Measurements from ENCODE around the gene RAB27A. TPM values are rescaled to one million over a fixed set of nuclear protein-coding genes. Genes with fewer than 3 reads are reported as not detected.
A peak's percentile ranks its signal among the peaks of the same experiment; 100 is the strongest.
"Not testable (repeated sequence)": the region's sequence is repeated elsewhere in the genome, so short reads cannot be mapped to it uniquely, and the experiment has no call there.

RAB27A gene
- total RNA-seq, 4 donors from 2014 or later = 1.1 to 3.2 (median 1.8) TPM

DNA sequence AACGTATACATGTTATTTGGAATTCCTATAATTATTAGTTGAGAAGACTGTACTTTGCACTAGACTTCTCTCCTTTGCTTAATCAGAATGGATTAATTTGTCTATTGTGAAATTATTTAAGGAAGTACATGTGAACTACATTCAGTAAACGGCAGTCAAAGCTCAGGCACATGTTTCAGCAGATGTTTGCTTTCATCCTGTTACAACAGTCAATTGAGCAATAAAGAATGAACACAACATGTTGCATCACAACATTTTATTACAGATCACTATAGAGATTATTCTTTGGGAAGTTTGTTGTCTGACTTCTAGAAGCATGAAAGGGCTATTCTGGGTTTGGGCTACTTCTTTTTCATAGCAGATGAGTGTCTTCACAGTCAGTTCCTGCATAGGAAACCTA, 39.2 kb downstream of the RAB27A start:
- DNase-seq = no peak
- intact Hi-C loops (cut with DNase I; ENCODE audit: low total_unique reads) (no loop called here), in situ Hi-C loops (cut with MboI; ENCODE audit: low sequenced_read_pairs in 4 of 4) (no loop called here)
- peak; percentile 73 to 85 for ATAC-seq
- H3K4me3 ChIP-seq = no peak overlapping the region
- TF ChIP-seq, protein P1, sequence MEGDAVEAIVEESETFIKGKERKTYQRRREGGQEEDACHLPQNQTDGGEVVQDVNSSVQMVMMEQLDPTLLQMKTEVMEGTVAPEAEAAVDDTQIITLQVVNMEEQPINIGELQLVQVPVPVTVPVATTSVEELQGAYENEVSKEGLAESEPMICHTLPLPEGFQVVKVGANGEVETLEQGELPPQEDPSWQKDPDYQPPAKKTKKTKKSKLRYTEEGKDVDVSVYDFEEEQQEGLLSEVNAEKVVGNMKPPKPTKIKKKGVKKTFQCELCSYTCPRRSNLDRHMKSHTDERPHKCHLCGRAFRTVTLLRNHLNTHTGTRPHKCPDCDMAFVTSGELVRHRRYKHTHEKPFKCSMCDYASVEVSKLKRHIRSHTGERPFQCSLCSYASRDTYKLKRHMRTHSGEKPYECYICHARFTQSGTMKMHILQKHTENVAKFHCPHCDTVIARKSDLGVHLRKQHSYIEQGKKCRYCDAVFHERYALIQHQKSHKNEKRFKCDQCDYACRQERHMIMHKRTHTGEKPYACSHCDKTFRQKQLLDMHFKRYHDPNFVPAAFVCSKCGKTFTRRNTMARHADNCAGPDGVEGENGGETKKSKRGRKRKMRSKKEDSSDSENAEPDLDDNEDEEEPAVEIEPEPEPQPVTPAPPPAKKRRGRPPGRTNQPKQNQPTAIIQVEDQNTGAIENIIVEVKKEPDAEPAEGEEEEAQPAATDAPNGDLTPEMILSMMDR (IDR thresholded peaks at IDR 0.05 in 4 of 5, conservative IDR thresholded peaks at IDR 0.05 in 1 of 5) = no peak
- TF ChIP-seq POLR2A (IDR thresholded peaks at IDR 0.05) = peak in 1 of 2 donors; percentile 8
- no peak overlapping the region for H3K27ac ChIP-seq
- no peaks in the 10 kb centered on the region for H3K9me3 ChIP-seq
- no peaks in the 10 kb centered on the region for H3K4me1 ChIP-seq
- no peaks in the 10 kb centered on the region for H3K27me3 ChIP-seq
- H3K36me3 ChIP-seq = no peaks in the 10 kb centered on the region

DNA sequence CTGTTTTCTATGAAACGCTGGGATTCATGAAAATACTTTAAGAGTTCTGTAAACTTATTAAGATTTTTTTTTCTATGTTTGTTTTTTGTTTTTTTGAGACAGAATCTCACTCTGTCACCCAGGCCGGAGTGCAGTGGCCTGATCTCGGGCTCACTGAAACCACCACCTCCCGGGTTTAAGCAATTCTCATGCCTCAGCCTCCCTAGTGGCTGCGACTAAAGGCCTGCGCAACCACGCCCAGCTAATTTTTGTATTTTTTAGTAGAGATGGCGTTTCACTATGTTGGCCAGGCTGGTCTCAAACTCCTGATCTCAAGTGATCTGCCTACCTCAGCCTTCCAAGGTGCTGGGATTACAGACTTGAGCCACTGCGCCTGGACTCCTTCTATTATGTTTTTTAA, 39.7 kb downstream of the RAB27A start:
- ATAC-seq; H3K9me3 ChIP-seq; H3K4me1 ChIP-seq; H3K27ac ChIP-seq; H3K27me3 ChIP-seq; intact Hi-C loops (cut with DNase I; ENCODE audit: low total_unique reads); H3K4me3 ChIP-seq; DNase-seq; in situ Hi-C loops (cut with MboI; ENCODE audit: low sequenced_read_pairs in 4 of 4); H3K36me3 ChIP-seq: not testable (repeated sequence)

DNA sequence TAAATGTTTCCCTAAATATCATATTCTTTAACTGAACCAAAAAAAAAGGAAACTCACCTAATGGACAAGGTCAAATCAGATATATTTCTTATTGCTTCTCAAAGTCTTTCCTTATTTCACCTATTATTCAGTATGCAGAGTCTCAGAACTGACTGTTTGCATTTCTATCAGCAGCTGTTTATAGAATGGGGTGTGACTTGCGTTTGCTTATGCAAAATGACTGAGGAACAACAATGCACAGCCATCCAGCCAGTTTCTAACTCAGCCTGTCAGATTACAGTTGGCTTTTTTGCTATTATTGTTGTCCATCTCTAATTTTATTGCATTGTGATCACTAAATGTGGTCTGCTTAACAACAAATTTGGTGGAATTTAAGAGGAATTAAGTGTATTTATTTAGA, 40.7 kb downstream of the RAB27A start:
- Histone ChIP-seq H3K9me3 (no peaks in the 10 kb centered on the region), H3K4me1 (no peaks in the 10 kb centered on the region), H3K27me3 (no peaks in the 10 kb centered on the region), H3K4me3 (no peak overlapping the region), H3K27ac (no peak overlapping the region), H3K36me3 (no peaks in the 10 kb centered on the region)
- intact Hi-C loops (cut with DNase I; ENCODE audit: low total_unique reads) (no loop called here), in situ Hi-C loops (cut with MboI; ENCODE audit: low sequenced_read_pairs in 4 of 4) (no loop called here)
- ATAC-seq (no peak), DNase-seq (no peak)
- no peak for TF ChIP-seq POLR2A (IDR thresholded peaks at IDR 0.05)
- TF ChIP-seq, protein P1 (IDR thresholded peaks at IDR 0.05 in 4 of 5, conservative IDR thresholded peaks at IDR 0.05 in 1 of 5) = no peak

DNA sequence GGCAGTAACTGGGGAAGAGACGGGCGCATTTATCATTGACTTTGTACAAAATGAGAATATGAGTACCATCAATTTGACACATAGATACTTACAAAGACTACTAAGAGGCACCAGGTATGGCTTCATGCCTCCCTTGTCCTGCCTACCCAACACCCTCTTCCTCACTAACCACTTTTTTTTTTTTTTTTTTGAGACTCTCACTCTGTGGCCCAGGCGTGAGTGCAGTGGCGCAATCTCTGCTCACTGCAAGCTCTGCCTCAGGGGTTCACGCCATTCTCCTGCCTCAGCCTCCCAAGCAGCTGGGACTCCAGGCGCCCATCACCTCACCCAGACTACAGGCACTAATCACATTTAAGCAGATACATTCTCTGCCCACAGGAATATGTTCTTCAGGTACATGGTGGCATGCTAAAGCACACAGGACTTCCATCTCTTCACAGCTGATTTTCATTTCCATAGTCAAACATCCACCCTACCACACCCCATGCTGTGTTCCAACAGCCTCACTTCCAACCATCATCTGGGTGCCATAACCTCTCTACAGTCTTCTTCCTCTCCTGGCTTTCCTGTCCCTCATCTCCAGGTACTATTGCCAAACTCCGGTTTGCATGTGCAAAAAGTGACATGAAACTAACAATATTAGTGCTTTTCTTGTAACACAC, 41.7 kb downstream of the RAB27A start:
- Histone ChIP-seq H3K9me3 (no peaks in the 10 kb centered on the region), H3K4me1 (no peaks in the 10 kb centered on the region), H3K27me3 (no peaks in the 10 kb centered on the region), H3K4me3 (no peak overlapping the region), H3K27ac (no peak overlapping the region), H3K36me3 (no peaks in the 10 kb centered on the region)
- intact Hi-C loops (cut with DNase I; ENCODE audit: low total_unique reads) (no loop called here), in situ Hi-C loops (cut with MboI; ENCODE audit: low sequenced_read_pairs in 4 of 4) (no loop called here)
- TF ChIP-seq, protein P1 (IDR thresholded peaks at IDR 0.05 in 4 of 5, conservative IDR thresholded peaks at IDR 0.05 in 1 of 5) = no peak
- TF ChIP-seq POLR2A (IDR thresholded peaks at IDR 0.05) = no peak
- no peak for DNase-seq
- ATAC-seq = no peak

DNA sequence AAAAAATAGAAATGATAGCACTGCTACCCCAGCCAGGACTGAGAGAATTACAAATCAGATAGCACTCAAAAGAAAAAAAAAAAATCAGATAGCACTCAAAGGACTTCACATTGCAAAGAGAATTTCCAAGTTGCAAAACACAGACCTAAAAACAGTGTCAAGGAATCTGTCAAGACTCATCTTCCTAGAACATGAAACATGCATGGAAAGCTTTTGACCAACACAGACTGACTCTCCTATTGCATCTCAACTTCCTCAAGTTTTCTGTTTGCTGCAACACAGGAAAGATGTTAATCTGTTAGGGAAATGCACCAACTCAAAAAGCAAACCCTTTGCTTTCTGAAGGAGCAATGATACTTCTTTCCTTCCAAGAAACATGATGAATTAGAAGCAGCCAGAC, 42.3 kb downstream of the RAB27A start:
- in situ Hi-C loops (cut with MboI; ENCODE audit: low sequenced_read_pairs in 4 of 4) = no loop called here
- TF ChIP-seq POLR2A (IDR thresholded peaks at IDR 0.05) = no peak
- TF ChIP-seq, protein P1 (IDR thresholded peaks at IDR 0.05 in 4 of 5, conservative IDR thresholded peaks at IDR 0.05 in 1 of 5) = no peak
- no peak for DNase-seq
- Histone ChIP-seq H3K4me3 (no peak overlapping the region), H3K4me1 (no peaks in the 10 kb centered on the region), H3K27me3 (no peaks in the 10 kb centered on the region), H3K27ac (no peak overlapping the region), H3K36me3 (no peaks in the 10 kb centered on the region), H3K9me3 (no peaks in the 10 kb centered on the region)
- intact Hi-C loops (cut with DNase I; ENCODE audit: low total_unique reads) = no loop called here
- ATAC-seq = no peak

All from gastrocnemius medialis (tissue), 4 donors.